HG02870 (cell line): ENCODE measurements around the gene RABL6.
A peak's percentile ranks its signal among the peaks of the same experiment; 100 is the strongest.
"Not testable (repeated sequence)": the region's sequence is repeated elsewhere in the genome, so short reads cannot be mapped to it uniquely, and the experiment has no call there.

Source experiments
- ATAC-seq: cut with Tn5 transposase; IDR thresholded peaks from one replicate; pipeline ENCODE4 v1.9.1; 2021; ENCODE audit warnings: mild to moderate bottlenecking, moderate library complexity; ENCODE audit not compliant: unreplicated experiment

Gene RABL6

DNA sequence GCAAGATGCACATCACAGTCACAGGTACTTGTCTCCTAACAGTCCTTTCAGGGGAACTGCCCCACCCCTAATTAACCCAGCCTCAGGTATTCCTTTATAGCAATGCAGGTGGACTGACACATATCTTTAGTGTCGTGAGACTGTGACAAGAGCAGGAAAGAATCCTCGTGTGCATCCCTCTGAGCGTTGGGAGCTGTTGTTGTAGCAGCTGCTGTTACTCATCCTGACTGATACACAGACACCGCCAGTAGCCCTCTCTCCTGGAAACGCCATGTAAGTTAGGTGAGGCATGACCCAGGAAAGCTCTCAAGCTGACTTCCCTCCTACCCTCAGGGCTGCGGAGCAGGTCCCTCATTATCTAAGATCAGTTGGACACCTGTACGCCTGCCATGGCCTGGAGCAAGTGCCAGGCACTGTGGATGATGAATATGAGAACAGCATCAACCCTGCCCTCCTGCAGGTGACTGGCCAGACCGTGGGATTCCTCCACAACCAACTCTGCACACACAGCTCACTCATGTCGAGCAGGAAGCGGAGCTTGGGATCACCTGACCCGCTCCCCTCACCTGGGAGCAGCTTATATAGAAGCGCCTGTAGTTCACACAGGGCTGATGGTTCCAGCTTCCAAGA is 33.2 kb upstream of the RABL6 start:
- no peak for ATAC-seq

DNA sequence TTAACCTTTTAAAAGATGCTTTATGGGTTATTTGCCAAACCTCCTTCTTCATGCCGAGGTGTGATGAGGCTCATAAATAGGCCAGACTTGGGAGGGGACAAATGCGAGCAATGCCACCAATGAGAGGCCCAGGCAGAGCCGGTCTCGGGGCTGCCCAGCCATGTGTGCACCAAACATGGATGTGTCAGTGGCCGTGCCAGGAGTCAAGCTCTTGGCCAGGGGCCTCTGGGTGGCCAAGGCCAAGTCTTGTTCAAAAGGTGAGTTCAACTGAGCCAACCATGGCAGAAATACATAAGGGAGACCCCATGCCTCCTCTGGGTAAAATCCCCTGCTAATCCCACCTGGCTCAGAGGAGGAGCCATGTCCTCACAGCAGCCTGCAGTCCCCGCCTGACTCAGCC is 32.6 kb upstream of the RABL6 start:
- ATAC-seq: no peak

- ATAC-seq: no peak
Observed at GRCh38 chr9:136776947-136777346, 30.8 kb upstream of the RABL6 start.

DNA sequence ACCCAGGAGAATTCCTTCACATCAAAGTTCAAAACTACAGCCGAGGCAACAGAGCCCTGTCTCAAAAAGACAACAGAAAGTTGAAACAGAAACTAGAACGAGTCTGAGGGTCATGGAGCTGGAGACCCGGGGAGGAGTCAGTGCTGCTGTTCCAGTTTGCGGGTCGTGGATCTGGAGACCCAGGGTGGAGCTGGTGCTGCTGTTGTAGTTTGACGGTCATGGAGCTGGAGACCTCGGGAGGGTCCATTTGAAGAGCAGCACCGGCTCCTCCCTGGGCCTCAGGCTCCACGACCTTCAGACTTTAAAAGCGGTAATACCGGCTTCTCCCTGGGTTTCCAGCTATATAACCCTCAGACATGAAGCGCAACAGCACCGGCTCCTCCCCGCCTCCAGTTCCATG is 30.4 kb upstream of the RABL6 start:
- no peak for ATAC-seq

GRCh38 chr9:136779808-136780207 is 27.9 kb upstream of the RABL6 start:
- no peak for ATAC-seq

- ATAC-seq: no peak
Observed at GRCh38 chr9:136782452-136782851, 25.3 kb upstream of the RABL6 start.

DNA sequence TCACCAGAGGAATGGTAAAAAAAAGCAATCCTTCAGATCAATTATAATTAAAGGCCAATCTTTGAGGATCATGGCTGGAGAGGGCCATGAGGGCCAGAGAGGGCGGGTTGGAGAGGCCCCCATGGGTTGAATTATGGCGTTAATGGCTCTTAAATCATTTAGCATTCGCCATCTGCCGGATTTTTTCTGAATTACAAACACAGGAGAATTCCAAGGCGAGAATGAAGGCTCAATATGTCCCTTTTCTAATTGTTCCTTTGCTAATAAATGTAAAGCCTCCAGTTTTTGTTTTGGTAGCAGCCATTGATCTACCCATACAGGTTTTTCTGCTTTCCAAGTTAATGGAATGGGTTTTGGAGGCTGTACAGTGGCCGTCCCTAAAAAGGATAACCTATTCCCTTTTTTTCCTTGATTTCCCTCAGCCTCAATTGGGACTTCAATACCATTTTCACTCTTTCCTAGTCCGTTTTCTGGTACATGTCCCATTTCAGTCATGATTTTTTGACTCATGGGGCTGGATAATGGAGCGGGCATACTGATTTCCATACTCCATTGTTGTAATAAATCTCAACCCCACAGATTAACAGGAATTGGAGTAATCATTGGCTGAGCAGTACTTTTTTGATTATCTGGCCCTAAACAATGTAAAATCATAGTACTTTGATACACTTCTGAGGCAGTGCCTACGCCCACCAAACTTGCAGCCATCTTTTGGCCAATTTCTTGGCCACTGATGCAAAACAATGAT is 23.3 kb upstream of the RABL6 start:
- no peak for ATAC-seq

- no peak for ATAC-seq
Observed at GRCh38 chr9:136784997-136785361, 22.8 kb upstream of the RABL6 start.

DNA sequence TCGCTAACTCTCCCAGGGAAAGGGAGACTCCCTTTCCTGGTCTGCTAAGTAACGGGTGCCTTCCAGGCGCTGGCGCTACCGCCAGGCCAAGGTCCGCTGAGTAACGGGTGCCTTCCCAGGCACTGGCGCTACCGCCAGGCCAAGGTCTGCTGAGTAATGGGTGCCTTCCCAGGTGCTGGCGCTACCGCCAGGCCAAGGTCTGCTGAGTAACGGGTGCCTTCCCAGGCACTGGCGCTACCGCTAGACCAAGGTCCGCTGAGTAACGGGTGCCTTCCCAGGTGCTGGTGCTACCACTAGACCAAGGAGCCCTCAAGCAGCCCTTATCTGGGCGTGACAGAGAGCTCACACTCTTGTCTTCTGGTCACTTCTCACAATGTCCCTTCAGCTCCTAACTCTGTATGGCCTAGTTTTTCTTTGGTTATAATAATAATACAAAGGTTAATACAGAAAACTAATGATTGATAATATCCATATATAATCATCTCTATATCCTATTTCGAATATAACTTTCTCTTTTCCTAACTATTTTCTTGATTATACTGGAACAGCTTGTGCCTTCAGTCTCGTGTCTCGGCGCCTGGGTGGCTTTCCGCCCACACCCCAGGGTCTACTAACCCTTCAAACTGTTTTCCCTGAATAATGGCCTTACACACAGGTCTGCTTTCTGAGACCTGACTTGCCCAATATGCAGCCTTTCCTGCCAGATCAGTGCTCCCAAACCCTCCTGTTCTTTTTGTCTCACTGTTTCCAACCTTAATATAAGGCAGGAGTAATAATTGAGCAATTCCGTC is 22.0 kb upstream of the RABL6 start:
- ATAC-seq: not testable (repeated sequence)

- no peak for ATAC-seq
Observed at GRCh38 chr9:136786451-136786850, 21.3 kb upstream of the RABL6 start.

- not testable (repeated sequence) for ATAC-seq
Observed at GRCh38 chr9:136786983-136787382, 20.8 kb upstream of the RABL6 start.

- no peak for ATAC-seq
Observed at GRCh38 chr9:136787690-136788400, 19.9 kb upstream of the RABL6 start.

- not testable (repeated sequence) for ATAC-seq
Observed at GRCh38 chr9:136788644-136789522, 18.9 kb upstream of the RABL6 start.

DNA sequence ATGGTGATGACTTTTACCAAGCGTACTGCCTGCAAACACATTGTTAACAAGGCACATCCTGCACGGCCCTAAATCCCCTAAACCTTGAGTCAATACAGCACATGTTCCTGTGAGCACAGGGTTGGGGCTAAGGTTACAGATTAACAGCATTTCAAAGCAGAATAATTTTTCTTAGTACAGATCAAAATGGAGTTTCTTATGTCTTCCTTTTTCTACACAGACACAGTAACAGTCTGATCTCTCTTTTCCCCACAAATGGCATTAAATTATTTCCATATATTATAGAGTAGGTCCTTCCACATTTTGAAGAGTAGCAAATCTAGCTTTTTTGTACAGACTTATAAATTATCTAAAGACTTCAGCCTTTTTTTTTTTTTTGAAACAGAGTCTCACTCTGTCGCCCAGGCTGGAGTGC is 18.2 kb upstream of the RABL6 start:
- ATAC-seq: no peak

- peak; percentile 78 for ATAC-seq
Observed at GRCh38 chr9:136790640-136791515, 16.9 kb upstream of the RABL6 start, which contains the start of gene TMEM141. Gene TMEM141 (plus strand): TSS chr9:136791344. CDS start chr9:136791371, 27 bp downstream.

DNA sequence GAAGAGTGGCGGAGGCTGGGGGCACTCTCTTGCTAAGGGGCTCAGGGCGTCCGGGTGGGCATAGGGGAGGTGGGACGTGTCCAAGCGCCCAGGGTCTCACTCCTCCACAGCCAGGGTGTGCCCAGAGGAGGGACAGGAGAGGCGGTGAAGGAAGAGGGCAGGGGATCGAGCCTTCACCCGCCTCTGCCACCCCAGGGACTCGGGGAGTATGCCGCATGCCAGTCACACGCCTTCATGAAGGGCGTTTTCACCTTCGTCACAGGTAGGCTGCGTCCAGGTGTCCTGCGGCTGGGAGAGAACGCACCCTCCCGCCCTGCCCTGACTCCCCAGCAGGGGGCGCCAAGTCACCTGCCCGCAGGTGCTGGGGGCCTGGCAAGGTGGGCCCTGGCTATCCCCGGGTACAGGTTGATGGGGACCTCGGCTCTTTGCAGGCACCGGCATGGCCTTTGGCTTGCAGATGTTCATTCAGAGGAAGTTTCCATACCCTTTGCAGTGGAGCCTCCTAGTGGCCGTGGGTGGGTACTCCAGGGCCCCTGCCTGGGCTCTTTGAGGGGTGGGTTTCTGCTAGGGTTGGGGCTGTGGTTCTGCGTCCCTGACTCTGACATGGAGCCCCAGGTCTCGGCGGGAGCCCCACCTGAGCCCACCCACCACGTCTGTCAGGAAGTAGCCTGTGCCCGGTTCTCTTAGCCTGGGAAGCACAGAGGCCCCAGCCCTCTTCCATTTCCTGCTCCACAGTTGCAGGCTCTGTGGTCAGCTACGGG is 16.1 kb upstream of the RABL6 start:
- no peak for ATAC-seq

- ATAC-seq: no peak
Observed at GRCh38 chr9:136792321-136793085, 15.2 kb upstream of the RABL6 start.
